ENCODE measurements around the gene HTT.

The HTT gene

GRCh38 chr4:3246458-3247398 is 172.2 kb downstream of the HTT start:
- no peak for DNase-seq (ENCODE audit: low read depth in 2 of 3, low spot score in 2 of 3)

GRCh38 chr4:3247399-3248177 is 173.1 kb downstream of the HTT start:
- DNase-seq (ENCODE audit: low read depth in 2 of 3, low spot score in 2 of 3) = no peak

- DNase-seq (ENCODE audit: low read depth in 2 of 3, low spot score in 2 of 3) = no peak
Measured at GRCh38 chr4:3248178-3248480, 173.6 kb downstream of the HTT start.

- DNase-seq (ENCODE audit: low read depth in 2 of 3, low spot score in 2 of 3) = no peak
Measured at GRCh38 chr4:3248811-3249661, 174.6 kb downstream of the HTT start, which contains the start of gene MSANTD1. TSS of gene MSANTD1 (plus strand) at chr4:3249159. CDS start at chr4:3249223, 64 bp downstream.

- no peak for DNase-seq (ENCODE audit: low read depth in 2 of 3, low spot score in 2 of 3)
Measured at GRCh38 chr4:3249711-3250437, 175.4 kb downstream of the HTT start.

- DNase-seq (ENCODE audit: low read depth in 2 of 3, low spot score in 2 of 3) = no peak
Measured at GRCh38 chr4:3250438-3250955, 176.0 kb downstream of the HTT start.

GRCh38 chr4:3250956-3251690 is 176.6 kb downstream of the HTT start:
- DNase-seq (ENCODE audit: low read depth in 2 of 3, low spot score in 2 of 3) = no peak

- DNase-seq (ENCODE audit: low read depth in 2 of 3, low spot score in 2 of 3) = no peak
Measured at GRCh38 chr4:3251691-3252479, 177.4 kb downstream of the HTT start.

GRCh38 chr4:3252480-3252828 is 178.0 kb downstream of the HTT start:
- no peak for DNase-seq (ENCODE audit: low read depth in 2 of 3, low spot score in 2 of 3)

GRCh38 chr4:3252831-3253641 is 178.6 kb downstream of the HTT start:
- DNase-seq (ENCODE audit: low read depth in 2 of 3, low spot score in 2 of 3) = no peak

- DNase-seq (ENCODE audit: low read depth in 2 of 3, low spot score in 2 of 3) = no peak
Measured at GRCh38 chr4:3253808-3254207, 179.3 kb downstream of the HTT start.

- no peak for DNase-seq (ENCODE audit: low read depth in 2 of 3, low spot score in 2 of 3)
Measured at GRCh38 chr4:3254302-3255131, 180.0 kb downstream of the HTT start.

- no peak for DNase-seq (ENCODE audit: low read depth in 2 of 3, low spot score in 2 of 3)
Measured at GRCh38 chr4:3255611-3256186, 181.2 kb downstream of the HTT start.

GRCh38 chr4:3256230-3257102 is 182.0 kb downstream of the HTT start:
- no peak for DNase-seq (ENCODE audit: low read depth in 2 of 3, low spot score in 2 of 3)

GRCh38 chr4:3257103-3257555 is 182.6 kb downstream of the HTT start:
- no peak for DNase-seq (ENCODE audit: low read depth in 2 of 3, low spot score in 2 of 3)

Measured in activated CD8-positive, alpha-beta memory T cell treated with anti-CD3 and anti-CD28 coated beads for 48 hours (primary cell).